Lower leg skin (tissue), 4 donors: ENCODE results near the gene TRPM2. TPM values are rescaled to one million over a fixed set of nuclear protein-coding genes. Genes with fewer than 3 reads are reported as not detected.

Source experiments
- DNase-seq, 2 donors: peaks; one replicate each; pipeline ENCODE4 v3.0.0-alpha.2; 2019; ENCODE audit warnings: low spot score in 2 of 2
- H3K4me3 ChIP-seq: fragments of 200-600 bp; sonication (generic); 2 replicates; pipeline ENCODE4 v1.5.1; 2017; ENCODE audit warnings: mild to moderate bottlenecking, low read depth; ENCODE audit not compliant: poor library complexity, severe bottlenecking
- POLR2A ChIP-seq, 2 donors: fragments of 450-650 bp; IDR thresholded peaks; one replicate each; pipeline ENCODE4 v1.6.1; 2016 to 2017; ENCODE audit warnings: antibody characterized with exemption in 2 of 2, mild to moderate bottlenecking in 1 of 2, moderate library complexity in 1 of 2
- WGBS, 2 donors: methylation state at CpG; one replicate each; pipeline ENCODE4 v1.1.5; 2018; 5-methylcytosine and 5-hydroxymethylcytosine counted together
- intact Hi-C: fragments of 100-400 bp; cut with DNase I; formaldehyde crosslinking; loops from one replicate; pipeline ENCODE4 v1.15.0; 2023; ENCODE audit warnings: low total_unique reads
- total RNA-seq, 4 donors: library from RNA; depleted of rRNA; stranded (reverse); fragments of >200 nt; gene quantifications; one replicate each; pipeline ENCODE4 v1.1.0, GENCODE V29; 2016
- TF ChIP-seq, protein P1 (sequence below), 3 donors: fragments of 450-650 bp; IDR thresholded peaks; one replicate each; pipeline ENCODE4 v1.5.1; 2016; ENCODE audit warnings: antibody characterized with exemption in 3 of 3, mild to moderate bottlenecking in 3 of 3, moderate library complexity in 2 of 3

TRPM2 gene
- total RNA-seq, 4 donors from 2014 or later = 1.9 to 9.4 (median 2.2) TPM

DNA sequence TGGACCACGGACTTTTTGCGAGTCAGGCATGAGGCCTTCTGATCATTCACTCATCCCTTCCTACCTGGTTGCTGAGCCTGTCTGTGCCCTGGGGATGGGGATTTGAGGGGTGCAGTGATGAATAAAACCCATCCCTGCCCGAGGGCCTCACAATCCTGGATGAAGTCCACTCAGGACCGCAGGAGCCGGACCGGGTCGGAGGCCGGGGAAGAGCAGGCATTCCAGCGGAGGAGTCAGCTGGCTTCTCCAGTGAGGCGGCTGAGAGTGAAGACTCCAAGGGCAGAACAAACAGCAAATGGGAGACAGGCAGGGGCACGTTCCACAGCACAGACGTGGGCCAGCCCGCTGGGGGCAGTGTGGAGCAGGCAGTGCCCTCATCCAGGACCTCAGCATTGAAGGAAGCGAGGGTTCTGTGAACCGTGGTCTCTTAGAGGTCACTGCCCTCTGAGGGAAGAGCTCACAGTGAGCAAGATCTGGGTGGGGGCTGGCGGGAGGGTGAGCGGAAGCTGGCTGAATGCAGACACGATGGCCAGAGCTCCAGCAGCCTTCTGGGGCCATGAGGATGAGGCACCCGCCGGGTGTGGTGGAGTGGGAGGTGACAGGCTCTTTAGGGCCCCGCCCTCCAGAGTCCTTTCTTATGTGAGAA is 91.0 kb downstream of the TRPM2 start:
- 78 to 79% methylated on average over 19 to 21 of the region's 21 CpGs for WGBS, 2 donors
- H3K4me3 ChIP-seq = no peak overlapping the region
- intact Hi-C loops = no loop called here
- TF ChIP-seq, protein P1, sequence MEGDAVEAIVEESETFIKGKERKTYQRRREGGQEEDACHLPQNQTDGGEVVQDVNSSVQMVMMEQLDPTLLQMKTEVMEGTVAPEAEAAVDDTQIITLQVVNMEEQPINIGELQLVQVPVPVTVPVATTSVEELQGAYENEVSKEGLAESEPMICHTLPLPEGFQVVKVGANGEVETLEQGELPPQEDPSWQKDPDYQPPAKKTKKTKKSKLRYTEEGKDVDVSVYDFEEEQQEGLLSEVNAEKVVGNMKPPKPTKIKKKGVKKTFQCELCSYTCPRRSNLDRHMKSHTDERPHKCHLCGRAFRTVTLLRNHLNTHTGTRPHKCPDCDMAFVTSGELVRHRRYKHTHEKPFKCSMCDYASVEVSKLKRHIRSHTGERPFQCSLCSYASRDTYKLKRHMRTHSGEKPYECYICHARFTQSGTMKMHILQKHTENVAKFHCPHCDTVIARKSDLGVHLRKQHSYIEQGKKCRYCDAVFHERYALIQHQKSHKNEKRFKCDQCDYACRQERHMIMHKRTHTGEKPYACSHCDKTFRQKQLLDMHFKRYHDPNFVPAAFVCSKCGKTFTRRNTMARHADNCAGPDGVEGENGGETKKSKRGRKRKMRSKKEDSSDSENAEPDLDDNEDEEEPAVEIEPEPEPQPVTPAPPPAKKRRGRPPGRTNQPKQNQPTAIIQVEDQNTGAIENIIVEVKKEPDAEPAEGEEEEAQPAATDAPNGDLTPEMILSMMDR (IDR thresholded peaks at IDR 0.05) = no peak
- no peak for TF ChIP-seq POLR2A (IDR thresholded peaks at IDR 0.05)
- DNase-seq = no peak

DNA sequence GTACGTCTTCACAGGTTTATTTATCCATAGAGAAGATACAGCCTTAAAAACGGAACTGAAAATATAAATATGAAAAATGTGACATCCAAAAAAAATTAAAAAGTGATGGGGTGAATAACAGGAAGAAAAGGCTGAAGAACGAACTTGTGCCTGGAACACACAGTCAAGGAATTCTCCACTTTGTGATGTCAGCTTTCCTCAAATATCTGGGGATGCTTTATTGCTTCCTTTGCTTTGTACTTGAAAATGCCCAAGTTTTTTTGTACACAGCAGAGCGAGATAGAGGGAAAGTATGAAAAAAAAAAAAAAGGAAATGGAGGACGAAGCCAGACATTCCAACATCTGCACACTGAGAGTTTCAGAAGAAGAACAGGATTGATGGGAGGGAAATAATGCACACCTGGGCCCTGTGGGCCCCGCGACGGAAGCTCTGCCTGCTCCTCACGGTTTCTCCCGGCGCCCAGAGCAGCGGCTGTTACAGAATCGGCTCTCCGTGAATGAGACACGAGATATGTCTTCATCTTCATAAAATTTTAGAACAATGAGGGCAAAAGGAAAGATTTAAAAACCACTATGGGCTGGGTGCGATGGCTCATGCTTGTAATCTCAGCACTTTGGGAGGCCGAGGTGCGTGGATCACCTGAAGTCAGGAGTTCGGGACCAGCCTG is 91.9 kb downstream of the TRPM2 start:
- intact Hi-C loops = no loop called here
- TF ChIP-seq, protein P1 (IDR thresholded peaks at IDR 0.05) = no peak
- TF ChIP-seq POLR2A (IDR thresholded peaks at IDR 0.05) = no peak
- no peak overlapping the region for H3K4me3 ChIP-seq
- WGBS, 2 donors = 45 to 48% methylated on average over 19 of the region's 19 CpGs
- DNase-seq = peak in 1 of 2 donors; percentile 56

DNA sequence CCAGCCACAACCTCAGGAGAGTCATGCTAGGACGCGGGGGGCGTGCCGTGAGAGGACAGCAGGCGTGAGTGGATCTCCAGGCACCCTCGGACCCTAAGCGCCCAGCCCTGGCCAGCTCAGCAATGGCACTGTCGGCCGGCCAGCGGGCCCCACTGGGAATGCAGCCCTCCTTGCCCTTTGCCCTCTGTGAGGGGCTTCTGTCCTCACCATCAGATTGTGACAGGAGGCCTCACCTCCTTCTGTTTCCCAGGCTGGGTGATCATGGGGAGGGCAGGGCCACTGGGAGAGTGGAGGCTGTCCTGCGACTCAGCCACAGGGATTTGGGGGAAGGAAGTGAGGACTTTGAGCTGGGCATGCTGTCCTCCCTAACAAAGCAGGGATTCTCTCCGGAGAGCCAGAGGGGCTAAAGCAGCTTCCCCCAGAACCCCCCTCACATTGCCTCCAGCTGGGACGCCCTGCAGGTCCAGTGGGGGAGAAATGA is 95.3 kb downstream of the TRPM2 start:
- no peak overlapping the region for H3K4me3 ChIP-seq
- DNase-seq = peak in 1 of 2 donors; percentile 59
- WGBS, 2 donors = 48 to 64% methylated on average over 10 to 13 of the region's 13 CpGs
- intact Hi-C loops = no loop called here
- TF ChIP-seq, protein P1 (IDR thresholded peaks at IDR 0.05) = no peak
- TF ChIP-seq POLR2A (IDR thresholded peaks at IDR 0.05) = no peak

DNA sequence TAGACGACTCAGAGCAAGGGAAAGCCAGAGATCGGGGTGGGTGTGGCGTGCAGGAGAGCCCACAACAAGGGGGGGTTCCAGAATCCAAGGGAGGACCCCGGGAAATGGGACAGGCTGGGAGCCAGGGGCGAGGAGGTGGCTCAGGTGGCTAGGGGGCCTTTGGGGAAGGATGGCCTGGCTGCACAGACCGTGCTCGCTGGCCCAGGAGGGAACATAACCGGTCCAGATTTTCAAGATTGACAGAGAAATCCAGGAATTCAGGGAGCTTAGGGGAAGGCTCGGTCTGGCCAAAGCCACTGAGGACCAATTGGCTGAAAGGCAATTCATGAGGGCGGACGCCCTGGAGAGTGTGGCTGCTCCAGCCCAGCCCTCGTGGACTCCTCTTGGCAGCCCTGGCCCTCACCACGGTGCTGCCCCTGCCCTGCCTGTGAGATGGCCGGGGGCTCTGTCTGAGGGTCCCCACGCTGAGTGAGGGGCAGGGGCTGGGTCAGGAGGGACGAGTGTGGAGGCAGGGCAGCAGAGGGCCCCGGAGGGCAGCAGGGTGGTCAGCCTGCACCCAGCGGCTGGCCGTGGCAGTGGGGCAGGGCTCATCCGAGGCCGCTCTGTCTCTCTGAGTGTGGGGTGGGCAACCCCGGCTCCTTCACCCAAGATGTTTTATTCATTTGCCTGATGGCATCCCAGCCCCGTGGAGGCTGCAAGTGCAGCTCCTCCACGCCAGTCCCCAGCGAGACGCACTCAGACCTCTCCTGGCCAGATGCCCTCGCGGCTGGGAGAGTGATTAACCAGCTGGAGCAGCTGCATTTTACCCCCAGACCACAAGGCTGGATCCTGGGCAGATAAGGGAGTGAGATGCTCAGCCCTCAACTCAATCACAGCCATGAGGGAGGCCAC is 96.3 kb downstream of the TRPM2 start:
- intact Hi-C loops = no loop called here
- TF ChIP-seq POLR2A (IDR thresholded peaks at IDR 0.05) = no peak
- TF ChIP-seq, protein P1 (IDR thresholded peaks at IDR 0.05) = no peak
- DNase-seq = peak in 1 of 2 donors; percentile 74
- no peak overlapping the region for H3K4me3 ChIP-seq
- WGBS, 2 donors = 58 to 64% methylated on average over 20 to 26 of the region's 28 CpGs

DNA sequence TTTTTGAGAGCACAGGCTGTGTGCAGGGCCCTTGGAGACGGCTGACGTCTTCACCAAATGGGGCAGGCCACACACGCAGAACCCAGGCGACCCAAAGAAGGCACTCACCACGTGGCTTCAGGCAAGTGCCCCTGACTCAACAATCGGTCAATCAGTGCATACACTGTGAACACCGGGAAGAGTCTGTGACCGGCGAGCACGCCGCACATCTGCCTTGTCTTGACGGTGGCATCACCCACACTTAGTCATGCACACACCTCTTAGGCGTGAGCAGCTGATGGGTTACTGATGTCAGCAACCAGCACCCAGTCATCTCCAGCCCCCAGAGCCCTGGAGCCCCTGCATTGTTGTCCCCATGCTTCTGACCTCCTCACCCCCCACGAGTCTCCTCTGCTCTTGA is 97.0 kb downstream of the TRPM2 start:
- TF ChIP-seq, protein P1 (IDR thresholded peaks at IDR 0.05) = no peak
- TF ChIP-seq POLR2A (IDR thresholded peaks at IDR 0.05) = no peak
- intact Hi-C loops = no loop called here
- H3K4me3 ChIP-seq = no peak overlapping the region
- 74 to 76% methylated on average over 14 of the region's 14 CpGs for WGBS, 2 donors
- peak in 1 of 2 donors; percentile 75 for DNase-seq
